GM06990 (cell line): ENCODE measurements around the gene INKA1.

ENCODE experiments used
- DNase-seq: peaks from one replicate; pipeline ENCODE4 v3.0.0-alpha.2; 2011; ENCODE audit not compliant: insufficient read length; ENCODE audit errors: extremely low read depth
- H3K27me3 ChIP-seq: replicated peaks from 2 replicates; pipeline ENCODE4 v1.6.0; 2011; ENCODE audit warnings: low read length; ENCODE audit not compliant: control insufficient read depth, insufficient read depth
- H3K36me3 ChIP-seq: 2 replicates; pipeline ENCODE4 v1.5.1; 2011; ENCODE audit warnings: low read length; ENCODE audit not compliant: control insufficient read depth, insufficient read depth
- H3K4me3 ChIP-seq: replicated peaks from 2 replicates; pipeline ENCODE4 v1.5.1; 2011; ENCODE audit warnings: low read depth, mild to moderate bottlenecking, control low read depth, low read length
- CTCF ChIP-seq: IDR thresholded peaks from 2 replicates; pipeline ENCODE4 v1.5.1; 2011; ENCODE audit warnings: low read length, control low read depth, mild to moderate bottlenecking, inconsistent platforms; ENCODE audit not compliant: insufficient read depth, poor library complexity, severe bottlenecking

INKA1 gene

GRCh38 chr3:49763981-49764380, 39.1 kb upstream of the INKA1 start:
- no peak for TF ChIP-seq CTCF
- Histone ChIP-seq H3K27me3 (no peaks in the 10 kb centered on the region), H3K4me3 (no peak overlapping the region), H3K36me3 (no peaks in the 10 kb centered on the region)
- no peak for DNase-seq

- Histone ChIP-seq H3K36me3 (peaks cover 2% of the 10 kb centered on the region; the same call in 1 of the 2 replicates), H3K27me3 (no peaks in the 10 kb centered on the region), H3K4me3 (no peak overlapping the region)
- TF ChIP-seq CTCF = no peak
- DNase-seq = no peak
Observed at GRCh38 chr3:49769286-49769915, 33.7 kb upstream of the INKA1 start.

GRCh38 chr3:49769926-49770325, 33.1 kb upstream of the INKA1 start:
- Histone ChIP-seq H3K27me3 (no peaks in the 10 kb centered on the region), H3K36me3 (peaks cover 2% of the 10 kb centered on the region; the same call in 1 of the 2 replicates), H3K4me3 (no peak overlapping the region)
- no peak for DNase-seq
- no peak for TF ChIP-seq CTCF

GRCh38 chr3:49771340-49771938, 31.6 kb upstream of the INKA1 start:
- Histone ChIP-seq H3K4me3 (no peak overlapping the region), H3K27me3 (no peaks in the 10 kb centered on the region), H3K36me3 (peaks cover 4% of the 10 kb centered on the region; the same call in 1 of the 2 replicates)
- TF ChIP-seq CTCF = no peak
- no peak for DNase-seq

GRCh38 chr3:49772703-49773102, 30.4 kb upstream of the INKA1 start:
- no peak for DNase-seq
- Histone ChIP-seq H3K4me3 (no peak overlapping the region), H3K36me3 (peaks cover 4% of the 10 kb centered on the region; the same call in 1 of the 2 replicates), H3K27me3 (no peaks in the 10 kb centered on the region)
- no peak for TF ChIP-seq CTCF
